ENCODE measurements around the gene DLX4. TPM values are rescaled to one million over a fixed set of nuclear protein-coding genes. Genes with fewer than 3 reads are reported as not detected.

Gene DLX4
- total and polyA plus RNA-seq, 2 of the 4 experiments (the other 2 are of a cell fraction): not detected

DNA sequence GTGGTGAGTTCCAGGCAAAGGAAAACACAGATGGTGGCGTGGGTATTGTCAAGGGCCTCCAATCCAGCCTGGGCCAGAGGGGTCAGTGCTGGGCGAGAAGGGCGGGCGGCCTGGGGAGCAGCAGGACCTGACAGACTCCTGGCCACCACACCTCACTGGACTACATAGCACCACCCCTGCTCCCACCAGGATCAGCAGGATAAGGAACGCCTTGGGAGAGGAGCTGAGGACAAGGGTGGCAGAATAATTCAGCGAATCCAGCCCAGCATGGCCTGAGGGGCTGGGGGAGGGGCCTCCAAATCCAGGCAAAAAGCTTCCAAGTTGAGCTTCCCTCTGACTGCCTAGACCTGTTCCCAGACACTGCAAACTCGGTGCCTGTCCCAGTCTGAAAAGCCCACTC, 6.5 kb downstream of the DLX4 start:
- H2AFZ ChIP-seq (replicated peaks; ENCODE audit: low read length, poor library complexity): no peak overlapping the region
- DNase-seq (no peak), ATAC-seq (ENCODE audit: low read depth) (no peak)
- no peak overlapping the region for H4K8ac ChIP-seq (ENCODE audit: low read depth in 2 of 2, low read length in 2 of 2)
- CTCF ChIA-PET: no interaction called here
- H4K20me1 ChIP-seq (ENCODE audit: insufficient read depth, low read length): no peaks in the 10 kb centered on the region; the same call in 1 of the 2 replicates
- intact Hi-C loops (cut with micrococcal nuclease): no loop called here
- no peak overlapping the region for H3K14ac ChIP-seq (replicated peaks; ENCODE audit: low read depth, low read length)
- WGBS, 2 experiments (ENCODE audit: extremely low coverage in 2 of 2, insufficient read length in 1 of 2): 17% methylated on average over 1 of the region's 7 CpGs; no CpG with 5 or more reads in 1 of the 2 experiments
- H3K23ac ChIP-seq (ENCODE audit: low read depth, low read length): no peak overlapping the region
- H3K56ac ChIP-seq (ENCODE audit: extremely low read depth, insufficient read depth, low read length): no peak overlapping the region
- no peak overlapping the region for H2BK20ac ChIP-seq (ENCODE audit: low read depth, low read length)
- H2AK9ac ChIP-seq (replicated peaks; ENCODE audit: low read depth, low read length, poor library complexity): no peak overlapping the region
- H3K4me3 ChIP-seq (ENCODE audit: insufficient read depth, low read depth, low read length): no peak overlapping the region
- no peaks in the 10 kb centered on the region for H3K79me1 ChIP-seq (ENCODE audit: low read depth in 1 of 2, low read length in 2 of 2)
- POLR2A ChIA-PET (ENCODE audit: unreplicated experiment): no interaction called here
- H3K9ac ChIP-seq (ENCODE audit: low read depth, low read length): no peak overlapping the region
- in situ Hi-C loops (cut with MboI; ENCODE audit: low sequenced_read_pairs): no loop called here
- TF ChIP-seq RAD21 (IDR thresholded peaks at IDR 0.05; ENCODE audit: low read length) (no peak), POLR2A (IDR thresholded peaks at IDR 0.05; ENCODE audit: low read depth, low read length) (no peak)
- H3K4ac ChIP-seq (ENCODE audit: low read depth, low read length): no peak overlapping the region
- no peaks in the 10 kb centered on the region for H3K36me3 ChIP-seq (ENCODE audit: control insufficient read depth, insufficient read depth, low read length)
- H2BK120ac ChIP-seq (ENCODE audit: low read depth, low read length): no peak overlapping the region
- no peak overlapping the region for H4K5ac ChIP-seq (ENCODE audit: low read depth, low read length)
- peaks cover 99% of the 10 kb centered on the region for H3K27me3 ChIP-seq (ENCODE audit: control insufficient read depth, insufficient read depth, low read length)
- H3K9me3 ChIP-seq (ENCODE audit: control insufficient read depth, insufficient read depth, low read length): peaks cover 1% of the 10 kb centered on the region
- no peak overlapping the region for H3K27ac ChIP-seq (ENCODE audit: insufficient read depth, low read length)
- no TSS peak for BruUV-seq (replicated peaks)
- H4K91ac ChIP-seq (ENCODE audit: insufficient read depth, low read depth, low read length): no peak overlapping the region
- no peak overlapping the region for H2BK15ac ChIP-seq (ENCODE audit: low read depth, low read length)
- dilution Hi-C loops (cut with HindIII; ENCODE audit: low sequenced_read_pairs, unreplicated experiment): no loop called here
- H2AK5ac ChIP-seq (ENCODE audit: low read depth, low read length): no peak overlapping the region
- no peaks in the 10 kb centered on the region; the same call in 1 of the 2 replicates for H3K9me1 ChIP-seq (ENCODE audit: insufficient read depth, low read length)
- H2BK5ac ChIP-seq (ENCODE audit: low read depth, low read length, poor library complexity, severe bottlenecking): no peak overlapping the region
- no peak overlapping the region for H3K4me2 ChIP-seq (ENCODE audit: low read depth, low read length)
- H3K4me1 ChIP-seq (ENCODE audit: control insufficient read depth, insufficient read depth, low read length): no peaks in the 10 kb centered on the region; the same call in 1 of the 2 replicates
- H3K18ac ChIP-seq (ENCODE audit: low read depth, low read length): no peak overlapping the region

All from IMR-90 (cell line).